ENCODE results near the gene RPS24.

The RPS24 gene

GRCh38 chr10:78000206-78000605 lies 33.5 kb upstream of the RPS24 start:
- no peak overlapping the region for H3K27ac ChIP-seq
- no peak for DNase-seq
- H3K4me3 ChIP-seq (ENCODE audit: low read depth, low read length) = no peak overlapping the region
- H3K27me3 ChIP-seq (ENCODE audit: insufficient read depth, low read depth, severe bottlenecking) = no peaks in the 10 kb centered on the region
- no peaks in the 10 kb centered on the region for H3K9me3 ChIP-seq (ENCODE audit: severe bottlenecking)
- TF ChIP-seq, protein P1, sequence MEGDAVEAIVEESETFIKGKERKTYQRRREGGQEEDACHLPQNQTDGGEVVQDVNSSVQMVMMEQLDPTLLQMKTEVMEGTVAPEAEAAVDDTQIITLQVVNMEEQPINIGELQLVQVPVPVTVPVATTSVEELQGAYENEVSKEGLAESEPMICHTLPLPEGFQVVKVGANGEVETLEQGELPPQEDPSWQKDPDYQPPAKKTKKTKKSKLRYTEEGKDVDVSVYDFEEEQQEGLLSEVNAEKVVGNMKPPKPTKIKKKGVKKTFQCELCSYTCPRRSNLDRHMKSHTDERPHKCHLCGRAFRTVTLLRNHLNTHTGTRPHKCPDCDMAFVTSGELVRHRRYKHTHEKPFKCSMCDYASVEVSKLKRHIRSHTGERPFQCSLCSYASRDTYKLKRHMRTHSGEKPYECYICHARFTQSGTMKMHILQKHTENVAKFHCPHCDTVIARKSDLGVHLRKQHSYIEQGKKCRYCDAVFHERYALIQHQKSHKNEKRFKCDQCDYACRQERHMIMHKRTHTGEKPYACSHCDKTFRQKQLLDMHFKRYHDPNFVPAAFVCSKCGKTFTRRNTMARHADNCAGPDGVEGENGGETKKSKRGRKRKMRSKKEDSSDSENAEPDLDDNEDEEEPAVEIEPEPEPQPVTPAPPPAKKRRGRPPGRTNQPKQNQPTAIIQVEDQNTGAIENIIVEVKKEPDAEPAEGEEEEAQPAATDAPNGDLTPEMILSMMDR (IDR thresholded peaks at IDR 0.05; ENCODE audit: low read depth, low read length) = no peak
- H3K36me3 ChIP-seq = peaks cover 70% of the 10 kb centered on the region

GRCh38 chr10:78000956-78001472 lies 32.6 kb upstream of the RPS24 start:
- Histone ChIP-seq H3K4me3 (ENCODE audit: low read depth, low read length) (no peak overlapping the region), H3K27me3 (ENCODE audit: insufficient read depth, low read depth, severe bottlenecking) (no peaks in the 10 kb centered on the region), H3K36me3 (peaks cover 78% of the 10 kb centered on the region), H3K27ac (no peak overlapping the region), H3K9me3 (ENCODE audit: severe bottlenecking) (no peaks in the 10 kb centered on the region)
- TF ChIP-seq, protein P1 (IDR thresholded peaks at IDR 0.05; ENCODE audit: low read depth, low read length) = no peak
- DNase-seq = no peak

- H3K36me3 ChIP-seq = peaks cover 91% of the 10 kb centered on the region
- DNase-seq = no peak
- H3K4me3 ChIP-seq (ENCODE audit: low read depth, low read length) = no peak overlapping the region
- H3K27ac ChIP-seq = no peak overlapping the region
- no peaks in the 10 kb centered on the region for H3K9me3 ChIP-seq (ENCODE audit: severe bottlenecking)
- no peaks in the 10 kb centered on the region for H3K27me3 ChIP-seq (ENCODE audit: insufficient read depth, low read depth, severe bottlenecking)
- TF ChIP-seq, protein P1 (IDR thresholded peaks at IDR 0.05; ENCODE audit: low read depth, low read length) = no peak
These were observed 30.9 kb upstream of the RPS24 start for GRCh38 chr10:78002541-78003288.

GRCh38 chr10:78004215-78005026 lies 29.2 kb upstream of the RPS24 start:
- Histone ChIP-seq H3K27ac (0 out of 2 replicates have a peak overlapping the region, but pooled peaks have one; percentile 3), H3K36me3 (peaks cover 87% of the 10 kb centered on the region), H3K4me3 (ENCODE audit: low read depth, low read length) (no peak overlapping the region), H3K9me3 (ENCODE audit: severe bottlenecking) (no peaks in the 10 kb centered on the region), H3K27me3 (ENCODE audit: insufficient read depth, low read depth, severe bottlenecking) (no peaks in the 10 kb centered on the region)
- DNase-seq = peak; percentile 54
- TF ChIP-seq, protein P1 (IDR thresholded peaks at IDR 0.05; ENCODE audit: low read depth, low read length) = peak; percentile 83

DNA sequence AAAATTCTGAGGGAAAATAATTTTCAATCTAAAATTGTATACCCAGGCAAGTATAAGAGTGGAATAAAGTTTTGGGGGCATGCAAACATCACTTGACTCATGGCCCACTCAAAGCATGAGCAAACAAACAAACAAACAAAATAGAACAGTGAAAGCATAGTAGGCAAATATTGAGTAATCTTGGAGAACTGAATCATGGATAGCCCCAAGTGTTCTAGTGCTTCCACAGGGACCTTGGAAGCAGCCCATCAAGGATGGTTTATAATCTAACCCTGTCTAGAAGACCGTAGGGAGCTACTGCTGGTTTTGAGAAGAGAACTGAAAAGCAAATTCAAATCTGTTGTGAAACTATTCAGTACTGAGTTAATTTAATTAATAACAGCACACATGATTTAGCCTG lies 26.5 kb upstream of the RPS24 start:
- Histone ChIP-seq H3K36me3 (peaks cover 87% of the 10 kb centered on the region), H3K27ac (no peak overlapping the region), H3K9me3 (ENCODE audit: severe bottlenecking) (no peaks in the 10 kb centered on the region), H3K4me3 (ENCODE audit: low read depth, low read length) (no peak overlapping the region), H3K27me3 (ENCODE audit: insufficient read depth, low read depth, severe bottlenecking) (no peaks in the 10 kb centered on the region)
- DNase-seq = no peak
- TF ChIP-seq, protein P1 (IDR thresholded peaks at IDR 0.05; ENCODE audit: low read depth, low read length) = no peak

Measured in WERI-Rb-1 (cell line).